HG03045 (cell line): ENCODE measurements around the gene SMIM17.

Experiments
- ATAC-seq: cut with Tn5 transposase; IDR thresholded peaks from one replicate; pipeline ENCODE4 v1.9.1; 2021; ENCODE audit warnings: mild to moderate bottlenecking, moderate library complexity; ENCODE audit not compliant: unreplicated experiment

SMIM17 gene

DNA sequence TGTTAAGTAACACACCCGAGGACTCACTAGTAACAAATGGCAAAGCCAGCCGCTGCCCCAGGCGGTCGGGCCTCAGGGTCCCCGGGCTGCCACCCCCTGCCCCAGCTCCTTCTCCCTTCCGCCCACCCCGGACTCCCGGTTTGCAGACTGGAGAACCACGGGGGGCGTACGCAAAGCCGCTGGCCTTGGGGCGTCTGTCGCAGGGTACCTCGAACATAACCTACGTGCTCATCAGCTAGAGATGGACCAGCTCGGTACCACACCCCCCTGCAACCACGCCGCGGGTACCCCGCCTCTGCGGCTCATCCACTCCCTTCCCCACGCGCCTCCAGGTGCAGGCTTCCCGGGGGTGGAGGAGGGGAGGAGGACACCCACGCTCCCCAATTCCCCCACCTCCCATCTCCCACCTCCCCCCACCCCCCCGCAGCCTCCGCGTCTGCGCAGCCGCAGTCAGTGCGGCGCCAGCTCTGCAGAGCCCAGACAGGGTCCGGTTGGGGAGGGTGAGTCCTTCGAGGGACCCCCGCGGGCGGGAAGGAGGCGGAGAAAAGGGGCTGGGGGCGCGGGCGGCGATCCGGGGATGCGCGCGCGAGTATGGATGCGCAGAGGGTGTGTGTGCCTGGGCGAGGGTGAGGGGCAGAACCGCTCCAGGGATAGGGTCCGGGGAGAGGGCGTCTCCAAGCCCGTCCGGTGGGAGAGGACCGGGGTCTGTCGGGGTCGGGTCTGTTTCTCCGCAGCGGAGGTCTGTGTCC lies at the start of gene SMIM17:
Gene SMIM17 (plus strand): TSS at position 449 of the 749 bp plus-strand sequence. CDS start 2,509 bp downstream, outside the sequence.
- no peak for ATAC-seq

DNA sequence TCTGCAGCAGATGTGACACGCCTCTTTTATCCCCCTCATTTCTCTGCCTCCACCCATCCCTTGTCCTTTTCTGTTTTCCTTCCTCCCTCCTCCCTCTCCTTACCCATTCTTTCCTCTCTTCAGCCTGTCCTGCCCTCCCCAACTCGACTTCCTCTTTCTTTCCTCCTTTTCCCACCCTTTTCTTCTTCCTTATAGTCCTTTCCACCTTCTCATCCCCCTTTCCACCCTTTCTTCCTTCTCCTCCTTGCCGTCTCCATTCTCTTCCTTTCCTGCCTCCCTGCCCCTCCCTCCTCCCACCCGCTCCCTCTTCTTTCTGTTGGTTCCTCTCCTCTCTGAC lies 48.5 kb upstream of the SMIM17 start:
- ATAC-seq: no peak

DNA sequence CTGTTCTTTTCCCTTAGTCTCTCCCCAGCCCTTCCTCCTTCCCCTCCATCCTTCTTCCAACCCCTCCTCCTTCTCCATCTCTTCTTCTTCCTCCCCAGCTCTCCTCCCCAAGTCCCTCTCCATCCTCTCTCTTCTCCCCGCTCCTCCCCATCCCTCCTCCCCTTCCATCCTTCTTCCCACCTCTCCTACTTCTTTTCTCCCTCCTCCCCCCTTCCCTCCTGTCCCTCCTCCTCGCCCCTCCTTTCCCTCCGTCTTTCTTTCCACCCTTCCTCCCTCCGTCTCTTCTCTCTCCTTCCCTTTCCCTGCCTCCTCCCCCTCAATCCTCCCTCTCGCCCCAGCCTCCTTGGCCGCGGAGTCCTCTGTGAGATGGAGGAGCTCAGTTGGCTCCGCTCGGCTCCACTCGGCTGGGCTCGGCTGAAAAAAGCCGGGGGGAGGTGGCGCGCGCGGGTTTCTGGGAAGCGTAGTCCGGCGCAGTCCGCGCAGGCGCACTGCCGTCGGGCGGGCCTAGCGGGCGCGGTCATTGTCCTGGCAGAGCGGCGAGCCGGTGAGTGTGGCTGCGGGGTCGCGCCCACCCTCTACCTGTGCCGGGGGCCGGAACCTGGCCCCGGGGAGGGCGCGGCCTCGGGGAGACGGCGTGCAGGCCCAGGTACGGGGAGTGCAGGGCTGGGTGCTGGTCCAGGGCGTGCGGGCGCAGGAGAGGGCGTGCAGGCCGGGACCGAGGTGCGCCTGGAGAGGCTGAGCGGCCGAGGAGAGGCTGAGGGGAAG lies 48.0 kb upstream of the SMIM17 start, which contains the start of gene ZNF71:
Gene ZNF71 (plus strand): TSS at position 520 of the 765 bp plus-strand sequence. CDS start 6,257 bp downstream, outside the sequence.
- ATAC-seq: peak; percentile 87

DNA sequence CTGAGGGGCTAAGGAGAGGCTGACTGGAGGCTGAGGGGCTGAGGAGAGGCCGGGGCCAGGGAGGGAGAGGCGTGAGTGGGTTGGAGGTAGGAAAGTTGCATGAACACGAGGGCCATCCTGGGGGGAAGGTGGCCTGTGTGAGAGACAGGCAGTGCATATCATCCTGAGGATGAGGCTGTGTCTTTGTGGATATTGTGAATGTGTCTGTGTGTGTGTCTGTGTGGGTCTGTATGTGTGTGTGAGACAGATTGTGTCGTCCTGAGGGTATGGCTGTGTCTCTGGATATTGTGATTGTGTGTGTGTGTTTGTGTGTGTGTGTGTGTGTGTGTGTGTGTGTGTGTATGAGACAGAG lies 47.4 kb upstream of the SMIM17 start:
- no peak for ATAC-seq

DNA sequence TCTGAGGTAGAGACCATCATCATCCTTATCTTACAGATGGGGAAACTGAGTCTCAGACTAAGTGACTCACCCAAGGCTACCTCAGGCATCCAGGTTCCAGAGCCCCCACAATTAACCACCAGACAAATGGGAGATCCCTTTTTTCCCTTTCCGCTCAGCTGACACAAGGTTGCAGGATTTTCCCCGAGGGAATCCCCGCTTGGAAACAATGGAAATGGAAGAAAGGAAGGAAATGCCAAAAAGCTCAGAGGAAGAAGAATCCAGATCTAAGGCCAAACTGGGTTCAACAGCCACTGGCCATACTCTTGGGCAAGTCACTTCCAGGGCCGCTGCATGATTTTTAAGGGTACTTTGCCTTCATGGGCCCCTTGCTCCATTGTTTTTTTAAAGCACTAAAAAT lies 46.3 kb upstream of the SMIM17 start:
- ATAC-seq: no peak

DNA sequence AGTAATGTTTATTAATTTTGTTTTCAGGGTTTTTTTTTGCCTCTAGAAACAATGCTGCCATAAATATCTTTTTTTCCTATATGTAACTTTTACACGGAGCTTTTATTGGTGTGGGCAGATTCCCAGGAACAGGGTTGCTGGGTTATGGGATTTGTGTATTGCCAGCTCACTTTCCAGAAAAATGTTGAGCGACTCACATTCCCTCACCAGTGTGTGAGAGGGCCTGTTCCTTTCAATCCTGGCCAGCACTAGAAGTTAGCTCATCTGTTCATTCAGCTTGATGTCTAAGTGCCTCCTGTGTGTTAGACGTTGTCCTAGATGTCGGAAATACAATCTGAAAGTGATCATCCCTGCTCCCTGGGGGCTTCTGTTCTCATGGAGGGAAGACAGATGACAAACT lies 45.3 kb upstream of the SMIM17 start:
- ATAC-seq: no peak

DNA sequence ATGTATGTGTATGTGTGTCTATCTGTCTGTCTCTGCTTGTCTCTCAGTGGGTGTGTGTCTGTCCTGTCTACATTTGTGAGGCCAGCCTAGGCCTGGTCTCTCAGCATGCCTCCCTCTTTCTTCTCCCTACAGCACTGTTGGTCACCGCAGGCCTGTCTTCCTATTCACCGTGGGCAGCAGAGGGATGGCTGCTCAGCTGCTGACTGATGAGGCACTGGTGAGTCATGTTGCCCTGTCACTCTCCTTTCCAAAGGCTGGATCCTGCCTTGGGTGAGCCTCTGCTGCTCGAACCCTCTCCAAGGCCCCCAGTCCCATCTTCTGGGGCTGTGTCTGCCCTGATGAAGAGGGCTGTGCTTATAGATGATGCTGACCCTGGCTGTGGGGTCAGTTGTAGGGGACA lies 41.6 kb upstream of the SMIM17 start:
- ATAC-seq: no peak

DNA sequence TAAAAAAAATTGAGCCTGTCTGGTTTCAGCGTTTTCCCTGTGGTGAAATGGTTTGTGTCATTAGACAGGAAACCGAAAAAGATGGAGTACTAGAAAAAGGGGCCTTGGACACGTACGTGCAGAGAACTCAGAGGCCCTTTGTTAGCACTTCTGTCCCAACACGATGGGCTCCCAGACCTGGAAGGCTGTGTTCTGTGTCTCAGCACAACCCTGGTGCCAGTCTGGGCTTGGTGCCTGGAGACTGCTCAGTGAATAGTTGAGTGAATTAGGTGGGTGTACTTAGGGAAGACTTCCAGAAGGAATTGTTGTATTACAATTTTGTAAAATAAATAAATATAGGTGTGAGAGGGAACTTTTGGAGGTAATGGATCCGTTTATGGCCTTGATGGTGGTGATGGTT lies 39.1 kb upstream of the SMIM17 start:
- no peak for ATAC-seq

DNA sequence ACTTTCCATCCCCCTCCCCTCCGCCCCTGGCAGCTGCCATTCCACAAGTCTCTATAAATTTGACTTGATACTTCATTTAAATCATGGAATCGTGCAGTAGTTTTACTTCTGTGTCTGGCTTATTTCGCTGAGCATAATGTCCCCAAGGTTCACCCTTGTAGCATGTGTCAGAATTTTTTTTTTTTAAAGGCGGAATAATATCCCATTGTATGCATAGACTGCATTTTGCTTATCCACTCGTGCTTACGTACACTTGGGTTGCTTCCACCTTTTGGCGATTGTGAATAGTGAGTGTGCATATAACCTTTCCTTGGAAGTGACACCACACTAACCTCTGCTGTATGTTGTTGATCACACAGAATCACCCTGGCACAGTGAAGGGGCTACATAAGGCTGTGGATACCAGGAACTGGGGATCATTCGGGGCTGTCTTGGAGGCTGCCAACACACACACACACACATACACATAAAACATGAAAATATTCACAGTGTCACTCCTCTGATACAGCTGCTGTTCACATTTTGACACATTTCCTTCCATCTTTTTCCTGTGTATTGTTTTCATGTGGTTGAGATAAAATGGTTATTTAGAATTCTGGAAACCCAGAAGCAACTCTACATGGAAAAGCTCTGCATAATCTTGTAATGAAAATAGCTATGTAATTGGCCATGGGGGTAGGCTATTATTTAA lies 34.5 kb upstream of the SMIM17 start:
- ATAC-seq: no peak

DNA sequence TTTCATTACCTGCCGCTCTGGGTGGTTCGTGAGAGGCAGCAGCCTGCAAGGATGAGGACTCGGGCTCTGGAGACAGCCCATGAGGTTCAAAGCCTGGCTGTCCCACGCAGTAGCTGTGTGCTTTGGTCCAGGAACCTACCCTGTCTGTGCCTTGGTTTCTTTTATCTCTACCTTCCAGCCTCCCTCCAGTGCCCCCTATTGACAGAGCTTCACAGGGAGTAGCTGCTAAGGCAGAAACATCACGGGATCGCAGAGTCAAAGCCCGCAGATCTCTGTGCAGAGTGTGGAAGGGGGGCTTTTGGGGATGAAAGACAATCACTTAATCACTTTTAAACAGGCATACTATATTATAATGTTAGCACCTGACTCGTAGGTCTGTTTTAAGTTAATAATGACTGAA lies 31.7 kb upstream of the SMIM17 start:
- ATAC-seq: no peak

DNA sequence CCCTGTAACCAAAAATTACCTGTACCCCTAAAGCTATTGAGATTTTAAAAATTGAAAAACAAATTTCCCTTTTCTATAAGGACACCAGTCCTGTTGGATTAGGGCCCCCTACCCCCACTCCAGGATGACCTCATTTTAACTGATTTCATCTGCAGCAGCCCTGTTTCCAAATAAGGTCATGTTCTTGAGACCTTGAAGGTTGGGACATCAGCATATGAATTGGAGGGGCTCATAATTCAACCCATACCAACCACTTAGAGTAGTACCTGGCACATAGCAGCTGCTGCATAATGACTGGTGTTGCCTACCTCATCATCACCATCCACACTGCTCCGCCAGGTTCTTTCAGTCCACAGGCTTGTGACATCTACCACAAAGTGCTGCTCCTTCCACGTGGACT lies 30.2 kb upstream of the SMIM17 start:
- ATAC-seq: no peak

DNA sequence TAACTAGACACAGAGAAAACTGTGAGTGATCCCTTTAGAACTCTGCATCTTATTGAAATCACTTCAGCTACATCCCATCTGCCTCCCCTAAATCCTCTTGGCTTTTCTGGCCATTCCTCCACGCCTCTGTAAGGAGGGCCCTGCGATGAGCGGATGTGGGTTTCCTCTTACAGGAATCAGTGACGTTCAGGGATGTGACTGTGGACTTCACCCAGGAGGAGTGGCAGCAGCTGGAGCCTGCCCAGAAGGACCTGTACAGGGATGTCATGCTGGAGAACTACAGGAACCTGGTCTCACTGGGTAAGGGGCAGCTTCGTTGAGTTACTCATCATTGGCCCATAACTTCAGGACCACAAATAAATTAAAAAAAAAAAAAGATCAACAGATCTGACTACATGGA lies 29.3 kb upstream of the SMIM17 start:
- no peak for ATAC-seq

DNA sequence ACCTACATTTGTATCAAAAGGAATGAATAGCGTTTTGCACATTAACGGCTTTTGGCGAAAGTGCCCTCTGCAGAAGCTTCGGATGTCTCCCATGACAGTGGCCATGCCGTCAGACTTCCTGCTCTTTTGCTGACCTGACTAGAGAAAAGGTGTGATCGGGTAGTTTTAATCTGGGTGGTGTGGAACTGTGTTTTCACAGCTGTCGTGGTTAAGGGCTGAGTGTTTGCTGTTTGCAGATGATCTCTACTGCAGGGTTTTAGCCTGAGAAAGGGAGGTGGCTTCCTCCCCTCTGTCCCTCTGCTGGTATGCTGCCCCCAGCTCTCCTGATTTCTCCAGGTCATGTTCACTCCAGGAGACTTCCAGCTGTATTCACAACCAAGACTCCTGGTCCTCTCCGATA lies 25.4 kb upstream of the SMIM17 start:
- ATAC-seq: no peak

DNA sequence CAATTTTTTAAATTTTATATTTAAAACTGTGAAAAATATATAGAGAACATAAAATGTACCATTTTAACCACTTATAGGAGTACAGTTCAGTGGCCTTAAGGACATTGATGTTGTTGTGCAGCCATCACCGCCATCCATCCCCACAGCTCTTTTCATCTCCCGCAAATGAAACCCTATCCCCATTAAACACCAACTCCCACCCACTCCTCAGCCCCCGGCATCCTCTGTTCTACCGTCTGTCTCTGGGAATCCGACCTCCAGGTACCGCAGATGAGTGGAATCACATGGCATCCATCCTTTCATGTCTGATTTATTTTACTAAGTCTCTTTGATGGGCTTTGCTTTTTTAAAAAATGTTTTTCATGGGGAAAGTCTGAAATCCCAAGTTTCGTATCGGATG lies 23.8 kb upstream of the SMIM17 start:
- no peak for ATAC-seq

DNA sequence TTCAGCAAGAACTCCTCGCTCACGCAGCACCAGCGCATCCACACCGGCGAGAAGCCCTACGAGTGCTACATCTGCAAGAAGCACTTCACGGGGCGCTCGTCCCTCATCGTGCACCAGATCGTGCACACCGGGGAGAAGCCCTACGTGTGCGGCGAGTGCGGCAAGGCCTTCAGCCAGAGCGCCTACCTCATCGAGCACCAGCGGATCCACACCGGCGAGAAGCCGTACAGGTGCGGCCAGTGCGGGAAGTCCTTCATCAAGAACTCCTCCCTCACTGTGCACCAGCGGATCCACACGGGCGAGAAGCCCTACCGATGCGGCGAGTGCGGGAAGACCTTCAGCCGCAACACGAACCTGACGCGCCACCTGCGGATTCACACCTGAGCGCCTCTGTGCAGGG lies 20.6 kb upstream of the SMIM17 start:
- no peak for ATAC-seq

DNA sequence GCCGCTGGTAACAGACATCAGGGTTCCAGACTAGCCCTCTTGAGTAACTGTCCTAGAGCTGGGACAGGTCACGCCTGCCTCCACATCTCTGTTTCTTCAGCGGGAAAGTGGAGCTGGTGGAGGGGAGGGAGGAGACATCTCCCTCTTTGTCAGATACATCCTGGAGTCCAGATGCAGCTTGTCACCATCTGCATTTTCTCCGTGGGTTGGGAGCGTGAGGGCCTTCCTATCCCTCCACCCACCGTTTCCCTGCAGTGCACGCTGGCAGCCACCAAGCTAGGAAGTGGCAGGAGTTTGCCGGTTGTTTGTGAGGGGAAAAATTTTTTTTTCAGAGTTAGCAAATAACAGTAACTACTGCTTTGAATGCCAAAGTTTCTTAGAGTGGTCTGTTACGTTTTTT lies 20.0 kb upstream of the SMIM17 start:
- no peak for ATAC-seq

DNA sequence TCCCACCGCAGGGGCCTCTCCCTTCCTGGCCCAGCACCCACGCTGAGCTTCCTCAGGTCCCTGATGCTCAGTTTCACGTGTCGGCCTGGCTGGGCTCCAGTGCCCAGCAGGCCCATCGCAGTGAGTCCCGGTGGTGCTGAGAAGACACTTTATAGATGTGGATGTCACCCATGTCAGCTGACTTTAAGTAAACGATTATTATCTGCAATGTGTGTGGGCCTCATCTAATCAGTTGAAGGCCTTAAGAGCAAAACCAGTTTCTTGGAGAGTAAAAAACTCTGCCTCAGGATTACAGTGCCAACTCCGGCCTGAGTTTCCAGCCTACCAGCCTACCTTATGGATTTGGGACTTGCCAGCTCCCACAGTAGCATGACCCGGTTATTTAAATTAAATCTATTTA lies 17.3 kb upstream of the SMIM17 start:
- no peak for ATAC-seq

DNA sequence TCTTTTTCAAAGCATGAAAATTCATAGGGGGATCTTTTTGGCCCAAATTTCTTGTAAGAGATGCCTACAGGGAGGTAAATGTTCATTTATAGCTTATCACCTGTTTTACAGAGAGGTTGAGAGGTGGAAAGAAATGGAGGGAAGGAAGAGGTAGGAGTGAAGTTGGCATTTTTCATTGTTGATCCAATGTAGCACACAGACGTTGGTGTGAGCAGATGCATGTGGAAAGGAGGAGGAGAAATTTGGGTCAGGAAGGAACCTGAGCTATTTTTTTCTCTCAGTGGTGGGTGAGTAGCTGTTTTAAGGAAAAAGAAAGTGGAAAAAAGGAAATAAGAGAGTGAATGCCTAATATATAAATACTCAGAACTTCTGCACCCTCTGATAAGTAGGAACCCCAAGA lies 9.9 kb upstream of the SMIM17 start:
- ATAC-seq: no peak

DNA sequence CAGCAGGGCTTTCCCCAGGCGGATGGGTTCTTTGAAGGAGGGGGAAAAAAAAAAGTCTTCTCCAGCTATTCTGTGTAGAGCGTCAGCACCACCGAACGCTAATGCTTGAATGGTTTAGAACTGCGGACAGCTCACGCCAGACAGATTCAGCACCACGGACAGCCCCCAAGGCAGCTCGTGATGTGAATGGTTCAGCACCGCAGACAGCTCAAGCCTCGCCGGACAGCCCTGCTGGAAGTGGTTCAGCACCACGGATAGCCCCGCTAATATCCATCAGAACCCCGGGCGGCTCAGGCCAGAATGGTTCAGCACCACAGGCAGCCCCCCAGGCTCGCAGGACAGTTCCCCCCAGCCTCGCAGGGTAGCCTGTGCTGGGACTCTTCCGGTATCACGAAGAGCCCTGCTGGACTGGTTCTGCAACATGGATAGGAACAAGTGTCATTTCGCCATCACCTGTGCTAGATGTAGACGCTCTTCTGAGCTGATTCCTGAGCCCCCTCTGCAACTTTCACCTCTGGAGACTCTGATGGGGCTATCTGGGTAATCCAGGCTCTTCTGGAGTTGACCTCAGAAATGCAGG lies 4.9 kb upstream of the SMIM17 start:
- ATAC-seq: no peak

DNA sequence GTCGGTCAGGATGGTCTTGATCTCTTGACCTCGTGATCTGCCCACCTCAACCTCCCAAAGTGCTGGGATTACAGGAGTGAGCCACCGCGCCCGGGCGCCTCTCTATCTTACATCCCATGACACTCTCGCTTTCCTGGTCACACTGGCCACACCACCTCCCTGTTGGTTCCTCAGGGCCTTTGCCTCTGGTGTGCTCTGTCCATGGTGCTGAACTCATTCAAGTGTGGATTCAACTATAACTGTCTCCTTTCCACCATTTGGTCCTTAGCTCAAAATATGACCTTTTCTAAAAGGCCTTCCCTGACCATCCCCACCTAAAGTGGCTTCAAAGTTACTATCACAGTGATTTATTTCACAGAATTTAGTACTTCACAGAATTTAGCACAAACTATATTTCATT lies 3.7 kb upstream of the SMIM17 start:
- no peak for ATAC-seq

DNA sequence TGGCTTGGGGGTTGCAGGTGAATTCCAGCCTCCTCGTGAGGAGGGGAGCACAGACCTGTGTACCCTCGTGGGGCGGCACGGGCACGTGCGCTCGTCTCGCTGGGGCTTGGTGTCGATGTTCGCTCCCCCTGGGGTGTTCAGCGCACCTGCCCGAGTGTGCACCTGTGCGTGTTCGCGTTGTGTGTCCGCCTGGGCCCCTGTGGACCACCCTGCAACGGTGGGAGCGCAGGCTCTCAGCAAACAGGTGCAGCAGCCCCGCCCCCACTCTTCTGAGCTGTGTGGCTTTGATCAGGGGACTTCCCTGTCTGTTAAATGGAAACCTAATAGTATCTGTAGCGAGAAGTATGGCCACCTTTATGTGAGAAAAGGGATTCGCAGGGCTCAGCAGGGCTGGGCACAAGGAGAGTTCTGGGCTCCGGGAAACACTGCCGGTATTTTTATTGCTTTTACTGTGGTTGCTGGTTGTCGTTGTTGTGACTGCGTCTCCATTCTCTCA lies 549 bp downstream of the SMIM17 start:
- ATAC-seq: no peak
